Glutamatergic neuron (in vitro differentiated cells): ENCODE results near the gene MEGF11. TPM values are rescaled to one million over a fixed set of nuclear protein-coding genes. Genes with fewer than 3 reads are reported as not detected.

Experiments used
- DNase-seq: peaks from one replicate; pipeline ENCODE4 v3.0.0; 2022
- H3K27ac Mint-ChIP-seq: one replicate; pipeline ENCODE4 v1.8.0; 2020; ENCODE audit warnings: mild to moderate bottlenecking, mixed read lengths, inconsistent platforms; ENCODE audit not compliant: unreplicated experiment
- H3K27me3 Mint-ChIP-seq: one replicate; pipeline ENCODE4 v1.8.0; 2020; ENCODE audit warnings: mild to moderate bottlenecking, moderate library complexity, mixed read lengths, inconsistent platforms; ENCODE audit not compliant: unreplicated experiment
- H3K36me3 Mint-ChIP-seq: one replicate; pipeline ENCODE4 v1.8.0; 2020; ENCODE audit warnings: mild to moderate bottlenecking, mixed read lengths, inconsistent platforms; ENCODE audit not compliant: unreplicated experiment
- H3K4me1 Mint-ChIP-seq: one replicate; pipeline ENCODE4 v1.8.0; 2020; ENCODE audit warnings: mild to moderate bottlenecking, low read depth, mixed read lengths, inconsistent platforms; ENCODE audit not compliant: unreplicated experiment
- H3K4me3 Mint-ChIP-seq: one replicate; pipeline ENCODE4 v1.8.0; 2020; ENCODE audit warnings: mild to moderate bottlenecking, mixed read lengths, inconsistent platforms; ENCODE audit not compliant: unreplicated experiment
- H3K9me3 Mint-ChIP-seq: one replicate; pipeline ENCODE4 v1.8.0; 2020; ENCODE audit warnings: mild to moderate bottlenecking, moderate library complexity, mixed read lengths, inconsistent platforms; ENCODE audit not compliant: unreplicated experiment
- CTCF ChIP-seq: fragments of 200-600 bp; sonication (generic); IDR thresholded peaks from one replicate; pipeline ENCODE4 v1.5.0; 2021; ENCODE audit not compliant: partially characterized antibody, unreplicated experiment
- total RNA-seq: library from RNA; stranded (reverse); fragmentation: NEBNext Ultra II Directional; extraction: Animal tissue kit (Norgen Biotek cat#: 25700); gene quantifications from one replicate; pipeline ENCODE4 v1.2.1, GENCODE V29; 2021; ENCODE audit not compliant: unreplicated experiment

The MEGF11 gene
- total RNA-seq, 1 donor from 2014 or later = 2.6 TPM

- no peak for TF ChIP-seq CTCF
- Mint-ChIP-seq H3K27me3 (peaks cover 5% of the 10 kb centered on the region), H3K4me1 (no peaks in the 10 kb centered on the region), H3K36me3 (no peaks in the 10 kb centered on the region), H3K27ac (no peak overlapping the region), H3K4me3 (no peak overlapping the region), H3K9me3 (peaks cover 3% of the 10 kb centered on the region)
- no peak for DNase-seq
Measured at GRCh38 chr15:65938604-65939003, 314.9 kb downstream of the MEGF11 start.

GRCh38 chr15:65937476-65937875, 316.1 kb downstream of the MEGF11 start:
- Mint-ChIP-seq H3K36me3 (no peaks in the 10 kb centered on the region), H3K9me3 (peaks cover 3% of the 10 kb centered on the region), H3K4me3 (no peak overlapping the region), H3K4me1 (peaks cover 3% of the 10 kb centered on the region), H3K27ac (no peak overlapping the region), H3K27me3 (no peaks in the 10 kb centered on the region)
- no peak for TF ChIP-seq CTCF
- DNase-seq = no peak

GRCh38 chr15:65937054-65937453, 316.5 kb downstream of the MEGF11 start:
- Mint-ChIP-seq H3K4me3 (no peak overlapping the region), H3K27ac (no peak overlapping the region), H3K27me3 (no peaks in the 10 kb centered on the region), H3K9me3 (peaks cover 3% of the 10 kb centered on the region), H3K36me3 (no peaks in the 10 kb centered on the region), H3K4me1 (peaks cover 3% of the 10 kb centered on the region)
- no peak for TF ChIP-seq CTCF
- DNase-seq = no peak

- Mint-ChIP-seq H3K9me3 (peaks cover 3% of the 10 kb centered on the region), H3K36me3 (no peaks in the 10 kb centered on the region), H3K4me1 (peaks cover 3% of the 10 kb centered on the region), H3K27me3 (no peaks in the 10 kb centered on the region), H3K27ac (no peak overlapping the region), H3K4me3 (no peak overlapping the region)
- no peak for TF ChIP-seq CTCF
- no peak for DNase-seq
Measured at GRCh38 chr15:65936282-65936681, 317.3 kb downstream of the MEGF11 start.

GRCh38 chr15:65935391-65935790, 318.2 kb downstream of the MEGF11 start:
- DNase-seq = no peak
- Mint-ChIP-seq H3K9me3 (peaks cover 3% of the 10 kb centered on the region), H3K27me3 (peaks cover under 1% of the 10 kb centered on the region), H3K4me1 (peaks cover 3% of the 10 kb centered on the region), H3K27ac (no peak overlapping the region), H3K36me3 (no peaks in the 10 kb centered on the region), H3K4me3 (no peak overlapping the region)
- no peak for TF ChIP-seq CTCF
